Activated naive CD8-positive, alpha-beta T cell treated with anti-CD3 and anti-CD28 coated beads, Interleukin-2, amount 50 U/mL, for 24 hours (primary cell): ENCODE measurements around the gene ABLIM2.

ENCODE experiments used
- ATAC-seq: fragments of 150-1000 bp; cut with Tn5 transposase; one replicate; pipeline ENCODE4 v1.10.0; 2021
- DNase-seq: peaks from one replicate; pipeline ENCODE4 v3.0.0; 2021
- H3K27ac Mint-ChIP-seq: one replicate; pipeline ENCODE4 v1.8.0; 2021; ENCODE audit warnings: mild to moderate bottlenecking, mixed read lengths
- H3K27me3 Mint-ChIP-seq: one replicate; pipeline ENCODE4 v1.8.0; 2021; ENCODE audit warnings: mixed read lengths
- H3K36me3 Mint-ChIP-seq: one replicate; pipeline ENCODE4 v1.8.0; 2021; ENCODE audit warnings: low read depth, mixed read lengths
- H3K4me1 Mint-ChIP-seq: one replicate; pipeline ENCODE4 v1.8.0; 2021; ENCODE audit warnings: mixed read lengths
- H3K4me3 Mint-ChIP-seq: one replicate; pipeline ENCODE4 v1.8.0; 2021; ENCODE audit warnings: mild to moderate bottlenecking, moderate library complexity, mixed read lengths
- H3K9me3 Mint-ChIP-seq: one replicate; pipeline ENCODE4 v1.8.0; 2021; ENCODE audit warnings: mixed read lengths

ABLIM2 gene

GRCh38 chr4:8084712-8085490 lies 73.7 kb downstream of the ABLIM2 start:
- no peaks in the 10 kb centered on the region for H3K36me3 Mint-ChIP-seq
- DNase-seq, result no peak
- H3K4me1 Mint-ChIP-seq, result no peaks in the 10 kb centered on the region
- no peaks in the 10 kb centered on the region for H3K9me3 Mint-ChIP-seq
- no peak overlapping the region for H3K4me3 Mint-ChIP-seq
- no peaks in the 10 kb centered on the region for H3K27me3 Mint-ChIP-seq
- no peak for ATAC-seq
- no peak overlapping the region for H3K27ac Mint-ChIP-seq

- no peaks in the 10 kb centered on the region for H3K4me1 Mint-ChIP-seq
- ATAC-seq (no peak), DNase-seq (no peak)
- H3K9me3 Mint-ChIP-seq, result no peaks in the 10 kb centered on the region
- no peak overlapping the region for H3K4me3 Mint-ChIP-seq
- H3K27me3 Mint-ChIP-seq, result no peaks in the 10 kb centered on the region
- H3K27ac Mint-ChIP-seq, result no peak overlapping the region
- H3K36me3 Mint-ChIP-seq, result no peaks in the 10 kb centered on the region
Measured at GRCh38 chr4:8084031-8084660, 74.5 kb downstream of the ABLIM2 start.

DNA sequence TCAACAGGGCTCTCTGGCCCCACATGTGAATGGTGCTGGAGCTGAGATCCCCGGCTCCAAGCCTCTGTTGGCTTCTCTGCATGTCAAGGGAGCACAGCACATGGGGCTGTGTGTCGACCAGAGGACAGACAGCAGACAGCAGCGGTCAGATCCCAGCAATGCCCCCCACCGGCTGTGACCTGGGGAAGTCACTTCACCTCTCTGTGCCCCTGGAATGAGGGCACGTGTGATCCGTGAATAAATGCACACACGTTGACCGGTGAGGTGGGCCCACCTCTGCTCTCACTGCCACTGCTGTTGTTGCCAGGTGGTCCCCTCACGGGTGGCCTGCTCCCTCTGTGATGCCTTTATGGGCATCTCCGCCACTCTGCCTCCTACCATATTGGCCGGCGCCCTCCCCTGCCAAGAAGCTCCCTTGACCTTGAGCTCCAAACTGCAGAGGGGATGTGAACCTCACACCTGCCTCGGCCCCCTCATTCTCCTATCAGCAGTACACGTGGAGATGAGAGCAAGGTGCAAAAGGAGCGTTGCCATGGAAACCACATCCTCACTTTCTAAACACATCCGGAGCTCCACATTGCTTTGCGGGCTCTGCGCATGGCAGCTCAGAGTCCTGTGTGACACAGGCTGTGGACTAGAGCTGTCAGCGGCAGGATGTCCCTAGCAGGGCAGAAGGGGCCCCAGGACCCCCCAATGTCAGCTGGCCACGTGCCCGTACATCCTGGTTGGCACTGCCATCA lies 75.4 kb downstream of the ABLIM2 start:
- DNase-seq, result no peak
- Mint-ChIP-seq H3K36me3 (no peaks in the 10 kb centered on the region), H3K4me1 (no peaks in the 10 kb centered on the region), H3K9me3 (no peaks in the 10 kb centered on the region), H3K27me3 (no peaks in the 10 kb centered on the region), H3K4me3 (no peak overlapping the region), H3K27ac (no peak overlapping the region)
- ATAC-seq, result no peak

GRCh38 chr4:8082517-8083055 lies 76.0 kb downstream of the ABLIM2 start:
- H3K27ac Mint-ChIP-seq, result no peak overlapping the region

GRCh38 chr4:8081621-8082516 lies 76.7 kb downstream of the ABLIM2 start:
- Mint-ChIP-seq H3K36me3 (no peaks in the 10 kb centered on the region), H3K9me3 (no peaks in the 10 kb centered on the region), H3K27me3 (no peaks in the 10 kb centered on the region), H3K4me3 (no peak overlapping the region), H3K4me1 (no peaks in the 10 kb centered on the region), H3K27ac (no peak overlapping the region)
- ATAC-seq (no peak), DNase-seq (no peak)

More at GRCh38 chr4:8082517-8083055, 76.0 kb downstream of the ABLIM2 start:
- no peak overlapping the region for H3K4me3 Mint-ChIP-seq
- no peaks in the 10 kb centered on the region for H3K9me3 Mint-ChIP-seq
- ATAC-seq (no peak), DNase-seq (no peak)
- no peaks in the 10 kb centered on the region for H3K4me1 Mint-ChIP-seq
- no peaks in the 10 kb centered on the region for H3K36me3 Mint-ChIP-seq
- no peaks in the 10 kb centered on the region for H3K27me3 Mint-ChIP-seq

DNA sequence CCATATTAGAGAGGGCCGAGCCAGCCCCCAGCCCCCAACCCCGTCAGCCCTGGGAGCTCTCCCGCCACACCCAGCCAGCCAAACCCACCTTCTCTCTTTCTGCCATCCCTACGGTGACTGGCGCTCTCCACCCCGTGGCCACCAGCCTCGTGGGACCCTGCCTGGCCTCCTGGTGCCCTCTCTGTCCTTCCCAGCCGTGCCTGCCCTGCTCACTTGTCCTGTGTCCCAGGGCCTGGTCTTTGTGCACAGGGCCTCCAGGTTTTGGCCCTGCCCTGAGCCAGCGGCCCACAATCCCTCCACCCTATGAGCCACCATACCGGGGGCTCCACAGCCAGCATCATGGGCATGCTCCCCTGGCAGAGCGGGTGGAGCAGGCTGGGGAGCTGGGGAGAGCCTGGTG lies 77.4 kb downstream of the ABLIM2 start:
- no peak overlapping the region for H3K4me3 Mint-ChIP-seq
- no peak for ATAC-seq
- no peaks in the 10 kb centered on the region for H3K36me3 Mint-ChIP-seq
- H3K9me3 Mint-ChIP-seq, result no peaks in the 10 kb centered on the region
- no peak for DNase-seq
- H3K27me3 Mint-ChIP-seq, result no peaks in the 10 kb centered on the region
- H3K4me1 Mint-ChIP-seq, result no peaks in the 10 kb centered on the region
- no peak overlapping the region for H3K27ac Mint-ChIP-seq

GRCh38 chr4:8080754-8081065 lies 77.9 kb downstream of the ABLIM2 start:
- no peak overlapping the region for H3K27ac Mint-ChIP-seq
- no peak for ATAC-seq
- H3K4me3 Mint-ChIP-seq, result no peak overlapping the region
- DNase-seq, result no peak
- H3K4me1 Mint-ChIP-seq, result no peaks in the 10 kb centered on the region
- no peaks in the 10 kb centered on the region for H3K9me3 Mint-ChIP-seq
- no peaks in the 10 kb centered on the region for H3K27me3 Mint-ChIP-seq
- no peaks in the 10 kb centered on the region for H3K36me3 Mint-ChIP-seq

DNA sequence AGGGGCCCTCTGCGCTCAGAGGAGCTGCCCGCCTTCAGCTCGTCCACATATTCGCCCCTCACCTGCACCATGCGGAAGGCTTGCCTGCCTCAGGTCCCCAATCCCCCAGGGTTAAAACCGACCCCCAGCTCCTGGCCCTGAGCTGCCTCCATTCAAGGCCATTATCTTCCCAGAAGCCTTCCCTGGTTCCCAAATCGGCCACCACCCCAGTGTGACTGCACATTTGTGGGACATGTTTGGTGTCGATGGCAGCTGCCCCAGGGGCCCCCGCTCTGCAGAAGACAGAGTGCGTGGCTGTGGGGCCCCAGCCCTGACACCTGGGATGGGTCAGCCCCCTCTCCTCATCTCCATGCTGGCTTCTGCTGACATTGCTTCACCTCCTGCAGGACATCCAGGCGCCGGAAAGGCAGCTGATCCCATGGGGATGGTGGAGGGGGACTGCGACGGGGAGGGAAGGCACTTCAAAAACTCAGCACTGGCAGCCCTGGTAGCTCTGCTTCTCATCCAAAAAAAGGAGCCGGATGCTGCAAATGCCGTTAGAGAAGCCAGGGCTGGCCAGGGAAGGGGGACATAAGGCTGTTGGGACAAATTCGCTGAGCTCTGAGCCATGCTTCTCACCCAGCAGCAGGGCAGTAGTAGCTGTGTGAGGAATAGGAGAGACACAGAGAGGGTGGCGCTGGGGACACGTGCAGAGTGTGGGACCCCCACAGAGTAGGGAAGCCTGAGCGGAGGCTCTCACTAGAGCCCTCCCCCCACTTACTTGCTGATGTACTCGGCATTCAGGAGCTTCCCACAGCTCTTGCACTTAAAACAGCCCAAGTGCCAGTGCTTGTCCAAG lies 78.5 kb downstream of the ABLIM2 start:
- ATAC-seq (no peak), DNase-seq (no peak)
- Mint-ChIP-seq H3K4me3 (no peak overlapping the region), H3K4me1 (no peaks in the 10 kb centered on the region), H3K27me3 (no peaks in the 10 kb centered on the region), H3K36me3 (no peaks in the 10 kb centered on the region), H3K27ac (no peak overlapping the region), H3K9me3 (no peaks in the 10 kb centered on the region)

DNA sequence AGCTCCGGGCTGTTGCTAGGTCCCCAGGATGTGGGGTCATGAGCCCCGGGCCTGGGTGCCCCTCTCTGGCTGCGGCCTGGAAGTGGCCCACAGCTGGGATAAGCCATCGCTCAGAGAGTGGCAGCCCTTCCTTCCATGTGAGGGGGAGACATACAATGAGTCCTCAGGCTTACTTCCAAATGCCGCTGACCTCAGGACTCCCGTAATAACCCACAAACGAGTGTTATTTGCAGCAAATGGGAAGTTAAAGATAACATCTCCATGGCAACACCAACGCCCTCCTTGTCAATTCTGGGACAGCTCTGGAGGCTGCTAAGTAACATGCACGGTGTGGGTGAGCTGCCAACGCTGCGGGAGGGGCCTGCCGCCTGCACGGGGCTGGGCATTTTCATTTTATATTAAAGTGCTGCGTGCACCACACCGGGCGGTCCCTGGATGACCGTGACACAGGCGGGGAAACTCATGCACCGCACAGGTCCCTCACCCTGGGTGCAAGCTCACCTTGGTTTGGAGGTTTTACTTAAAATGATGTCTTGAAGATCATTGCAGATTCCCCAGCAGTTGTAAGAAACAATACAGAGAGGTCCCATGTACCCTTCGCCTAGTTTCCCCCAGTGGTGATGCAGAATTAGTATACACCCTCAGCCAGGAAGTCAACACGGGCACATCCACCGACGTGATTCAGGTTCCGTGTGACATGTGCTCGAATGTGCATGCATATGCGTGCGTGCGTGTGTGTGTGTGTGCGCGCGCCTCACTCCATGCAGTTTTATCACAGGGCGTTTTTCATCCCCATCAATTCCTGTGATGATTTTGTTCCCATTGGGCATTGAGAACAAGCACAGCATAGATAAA lies 79.4 kb downstream of the ABLIM2 start:
- no peaks in the 10 kb centered on the region for H3K9me3 Mint-ChIP-seq
- DNase-seq (no peak), ATAC-seq (no peak)
- no peaks in the 10 kb centered on the region for H3K36me3 Mint-ChIP-seq
- H3K4me1 Mint-ChIP-seq, result no peaks in the 10 kb centered on the region
- H3K27ac Mint-ChIP-seq, result no peak overlapping the region
- no peaks in the 10 kb centered on the region for H3K27me3 Mint-ChIP-seq
- no peak overlapping the region for H3K4me3 Mint-ChIP-seq

- no peak for ATAC-seq
- H3K27me3 Mint-ChIP-seq, result no peaks in the 10 kb centered on the region
Measured at GRCh38 chr4:8078610-8079015, 80.0 kb downstream of the ABLIM2 start.

GRCh38 chr4:8078109-8078494 lies 80.5 kb downstream of the ABLIM2 start:
- no peaks in the 10 kb centered on the region for H3K4me1 Mint-ChIP-seq
- DNase-seq (no peak), ATAC-seq (no peak)
- no peak overlapping the region for H3K27ac Mint-ChIP-seq
- H3K9me3 Mint-ChIP-seq, result no peaks in the 10 kb centered on the region
- H3K36me3 Mint-ChIP-seq, result no peaks in the 10 kb centered on the region
- H3K4me3 Mint-ChIP-seq, result no peak overlapping the region
- H3K27me3 Mint-ChIP-seq, result peaks cover 1% of the 10 kb centered on the region

More at GRCh38 chr4:8078610-8079015, 80.0 kb downstream of the ABLIM2 start:
- no peak for DNase-seq
- no peaks in the 10 kb centered on the region for H3K9me3 Mint-ChIP-seq
- H3K4me3 Mint-ChIP-seq, result no peak overlapping the region
- H3K27ac Mint-ChIP-seq, result no peak overlapping the region
- no peaks in the 10 kb centered on the region for H3K4me1 Mint-ChIP-seq
- H3K36me3 Mint-ChIP-seq, result no peaks in the 10 kb centered on the region

DNA sequence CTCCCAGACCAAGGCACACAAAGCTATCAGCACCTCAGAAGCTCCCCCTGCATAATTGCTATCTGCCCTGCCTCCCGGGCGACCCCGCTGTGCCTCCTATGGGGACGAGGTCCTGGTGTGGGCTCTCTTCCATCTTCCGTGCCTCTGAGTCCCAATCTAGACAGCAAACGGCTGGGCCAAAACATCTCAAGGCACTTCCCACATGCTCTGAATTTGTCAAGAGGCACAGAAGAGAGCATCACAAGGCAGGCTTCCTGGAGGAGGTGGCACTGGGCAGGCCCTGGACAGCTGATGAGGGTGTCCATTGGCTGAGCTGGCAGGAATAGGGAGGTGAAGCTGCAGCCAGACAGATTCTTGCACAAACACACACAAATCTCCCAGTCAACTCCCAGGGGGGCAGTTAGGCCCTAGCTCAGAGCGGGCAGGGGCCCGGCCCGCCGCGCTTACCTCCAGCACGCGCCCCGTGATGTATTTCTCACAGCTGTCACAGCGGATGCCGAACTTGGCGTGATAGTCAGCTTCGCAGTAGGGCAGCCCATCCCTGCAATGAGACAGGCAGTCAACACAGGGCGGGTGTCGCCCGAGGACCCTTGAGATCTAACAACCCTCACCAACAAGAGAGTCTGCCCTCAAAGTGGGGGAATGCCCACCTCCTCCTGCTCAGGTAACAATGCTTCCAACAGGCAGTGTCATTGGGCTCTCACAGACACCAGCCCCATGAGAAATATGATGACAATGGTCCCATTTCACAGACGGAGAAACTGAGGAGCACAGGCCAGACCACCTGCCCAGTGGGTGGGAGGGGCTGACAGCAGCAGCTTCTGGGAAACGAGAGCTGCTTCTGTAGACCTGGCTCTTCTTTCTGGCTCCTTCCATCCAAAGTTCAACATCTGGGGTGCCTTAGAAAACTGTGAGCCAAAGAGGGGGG lies 81.2 kb downstream of the ABLIM2 start:
- no peak overlapping the region for H3K27ac Mint-ChIP-seq
- H3K27me3 Mint-ChIP-seq, result peaks cover 6% of the 10 kb centered on the region
- DNase-seq, result no peak
- no peaks in the 10 kb centered on the region for H3K9me3 Mint-ChIP-seq
- H3K36me3 Mint-ChIP-seq, result no peaks in the 10 kb centered on the region
- no peak for ATAC-seq
- H3K4me1 Mint-ChIP-seq, result no peaks in the 10 kb centered on the region
- no peak overlapping the region for H3K4me3 Mint-ChIP-seq
